GM19025 (cell line): ENCODE results near the gene ACAA1.
"Not testable (repeated sequence)": the region's sequence is repeated elsewhere in the genome, so short reads cannot be mapped to it uniquely, and the experiment has no call there.

Source experiments
- ATAC-seq: cut with Tn5 transposase; IDR thresholded peaks from one replicate; pipeline ENCODE4 v1.9.1; 2021; ENCODE audit warnings: mild to moderate bottlenecking, low read depth, moderate library complexity; ENCODE audit not compliant: unreplicated experiment

ACAA1 gene

GRCh38 chr3:38084334-38085310 is 52.3 kb downstream of the ACAA1 start:
- no peak for ATAC-seq

GRCh38 chr3:38083871-38084333 is 53.0 kb downstream of the ACAA1 start:
- ATAC-seq: no peak

- not testable (repeated sequence) for ATAC-seq
Observed at GRCh38 chr3:38083254-38083653, 53.7 kb downstream of the ACAA1 start.

GRCh38 chr3:38082296-38082695 is 54.6 kb downstream of the ACAA1 start:
- ATAC-seq: not testable (repeated sequence)

GRCh38 chr3:38077073-38077472 is 59.9 kb downstream of the ACAA1 start:
- ATAC-seq: not testable (repeated sequence)
